ENCODE results near the gene C1orf21. TPM values are rescaled to one million over a fixed set of nuclear protein-coding genes. Genes with fewer than 3 reads are reported as not detected.

The C1orf21 gene
- polyA plus RNA-seq, 1 donor, result 47.8 TPM

DNA sequence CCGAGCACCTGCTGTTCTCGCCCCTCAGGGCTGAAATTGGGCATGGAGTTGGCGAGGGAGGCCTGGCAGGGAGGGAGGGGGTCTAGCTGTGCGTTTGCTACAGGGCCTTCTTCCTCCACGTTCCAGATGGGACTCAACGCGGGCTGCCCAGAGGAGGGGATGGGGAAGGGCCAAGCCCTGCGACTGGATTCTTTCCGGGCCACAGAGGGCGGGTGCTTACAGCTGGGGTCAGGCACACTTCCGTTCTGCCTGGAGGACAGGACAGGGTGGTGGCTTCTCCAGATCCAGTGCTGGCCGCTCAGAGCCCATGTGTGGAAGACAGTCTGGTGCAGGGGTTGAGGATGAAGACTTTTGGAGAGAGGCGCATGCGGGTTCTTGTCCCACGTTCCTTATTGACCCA is 277.8 kb downstream of the C1orf21 start:
- DNase-seq, result no peak

- no peak for DNase-seq
Measured at GRCh38 chr1:184665360-184665759, 278.5 kb downstream of the C1orf21 start.

- no peak for DNase-seq
Measured at GRCh38 chr1:184669391-184669790, 282.6 kb downstream of the C1orf21 start.

GRCh38 chr1:184672013-184672726 is 285.3 kb downstream of the C1orf21 start:
- no peak for DNase-seq

DNA sequence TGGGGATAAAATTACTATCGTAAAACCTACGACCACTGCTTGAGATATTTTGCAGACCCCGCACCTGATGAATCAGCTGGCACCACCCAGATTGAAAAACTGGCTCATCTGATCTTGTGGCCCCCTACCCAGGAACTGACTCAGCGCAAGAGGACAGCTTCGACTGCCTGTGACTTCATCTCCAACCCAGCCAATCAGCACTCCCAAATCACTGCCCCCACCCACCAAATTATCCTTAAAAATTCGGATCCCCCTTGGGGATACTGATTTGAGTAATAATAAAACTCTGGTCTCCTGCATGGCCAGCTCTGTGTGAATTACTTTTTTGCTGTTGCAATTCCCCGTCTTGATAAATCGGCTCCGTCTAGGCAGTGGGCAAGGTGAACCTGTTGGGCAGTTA is 286.5 kb downstream of the C1orf21 start:
- no peak for DNase-seq

GRCh38 chr1:184677344-184677743 is 290.5 kb downstream of the C1orf21 start:
- no peak for DNase-seq

All from hindlimb muscle (tissue), 1 donor.